HepG2 (cell line): Measurements from ENCODE around the gene POLR2F. TPM values are rescaled to one million over a fixed set of nuclear protein-coding genes. Genes with fewer than 3 reads are reported as not detected.
A peak's percentile ranks its signal among the peaks of the same experiment; 100 is the strongest.

Experiments used
- ATF1 ChIP-seq: IDR thresholded peaks from 2 replicates; pipeline ENCODE4 v1.6.1; 2016; ENCODE audit warnings: mild to moderate bottlenecking, control low read depth
- ATF7-NPFF ChIP-seq: sonication (generic); formaldehyde crosslinking; IDR thresholded peaks from 2 replicates; pipeline ENCODE4 v1.8.1; 2023; ENCODE audit warnings: mild to moderate bottlenecking, low read depth, missing genetic modification reagents, moderate library complexity
- DNMT1 ChIP-seq: sonication (generic); formaldehyde crosslinking; IDR thresholded peaks from 2 replicates; pipeline ENCODE4 v1.5.1; 2020; ENCODE audit warnings: mild to moderate bottlenecking, missing genetic modification reagents
- HNRNPLL ChIP-seq: fragments of 200-400 bp; formaldehyde crosslinking; IDR thresholded peaks from 2 replicates; pipeline ENCODE4 v1.6.1; 2017; ENCODE audit warnings: mild to moderate bottlenecking, low read depth, low read length; ENCODE audit not compliant: poor library complexity, severe bottlenecking
- KDM6A ChIP-seq: IDR thresholded peaks from 2 replicates; pipeline ENCODE4 v1.6.1; 2016; ENCODE audit warnings: low read depth
- KLF15 ChIP-seq: sonication (generic); formaldehyde crosslinking; IDR thresholded peaks from 2 replicates; pipeline ENCODE4 v1.8.1; 2023; ENCODE audit warnings: borderline replicate concordance, mild to moderate bottlenecking, inconsistent platforms, missing genetic modification reagents, mixed read lengths
- NFE2 ChIP-seq: sonication (generic); formaldehyde crosslinking; IDR thresholded peaks from 2 replicates; pipeline ENCODE4 v1.4.0; 2020; ENCODE audit warnings: missing genetic modification reagents
- PTBP1 ChIP-seq: fragments of 200-400 bp; formaldehyde crosslinking; IDR thresholded peaks from 2 replicates; pipeline ENCODE4 v1.6.1; 2018; ENCODE audit warnings: low read length, low read depth; ENCODE audit not compliant: poor library complexity, severe bottlenecking
- RBFOX2 ChIP-seq: fragments of 200-400 bp; formaldehyde crosslinking; IDR thresholded peaks from 2 replicates; pipeline ENCODE4 v1.6.1; 2017; ENCODE audit warnings: low read depth, mild to moderate bottlenecking, low read length
- SAP130 ChIP-seq: IDR thresholded peaks from 2 replicates; pipeline ENCODE4 v1.6.1; 2016; ENCODE audit warnings: low read depth
- STAG1 ChIP-seq: sonication (generic); formaldehyde crosslinking; IDR thresholded peaks from 2 replicates; pipeline ENCODE4 v1.4.0; 2020; ENCODE audit warnings: missing genetic modification reagents
- ZBTB1 ChIP-seq: sonication (generic); formaldehyde crosslinking; IDR thresholded peaks from 2 replicates; pipeline ENCODE4 v1.4.0; 2020; ENCODE audit warnings: missing genetic modification reagents, borderline replicate concordance
- ZNF343 ChIP-seq: sonication (generic); formaldehyde crosslinking; IDR thresholded peaks from 2 replicates; pipeline ENCODE4 v1.4.0; 2020; ENCODE audit warnings: mild to moderate bottlenecking, missing genetic modification reagents
- ZNF496 ChIP-seq: sonication (generic); formaldehyde crosslinking; IDR thresholded peaks from 2 replicates; pipeline ENCODE4 v1.8.1; 2023; ENCODE audit warnings: mild to moderate bottlenecking, moderate library complexity, missing genetic modification reagents; ENCODE audit not compliant: insufficient replicate concordance
- ZNF546 ChIP-seq: sonication (generic); formaldehyde crosslinking; conservative IDR thresholded peaks from 2 replicates; pipeline ENCODE4 v1.8.1; 2023; ENCODE audit warnings: mild to moderate bottlenecking, missing genetic modification reagents
- ZNF547 ChIP-seq: sonication (generic); formaldehyde crosslinking; IDR thresholded peaks from 2 replicates; pipeline ENCODE4 v1.5.1; 2020; ENCODE audit warnings: mild to moderate bottlenecking, missing genetic modification reagents
- ZNF607 ChIP-seq: sonication (generic); formaldehyde crosslinking; IDR thresholded peaks from 2 replicates; pipeline ENCODE4 v1.5.1; 2020; ENCODE audit warnings: missing genetic modification reagents, mild to moderate bottlenecking, borderline replicate concordance
- ZNF777 ChIP-seq: sonication (generic); formaldehyde crosslinking; IDR thresholded peaks from 2 replicates; pipeline ENCODE4 v1.4.0; 2020; ENCODE audit warnings: missing genetic modification reagents
- ZNF883 ChIP-seq: sonication (generic); formaldehyde crosslinking; IDR thresholded peaks from 2 replicates; pipeline ENCODE4 v1.5.1; 2020; ENCODE audit warnings: mild to moderate bottlenecking, missing genetic modification reagents; ENCODE audit errors: not compliant biosample characterization
- polyA plus RNA-seq, 8 experiments: library from polyadenylated mRNA; depleted of rRNA in 3 of 8; stranded (reverse) in 7 of 8; unstranded in 1 of 8; fragments of >200 nt; fragmentation: Illumina TruSeq in 4 of 8; extraction: Trizol in 4 of 8; gene quantifications; 2 replicates each; pipeline versions ENCODE4 v1.2.1 to v1.2.3, GENCODE V29; 2011 to 2016; ENCODE audit warnings: low read depth in 4 of 8, missing spikeins in 1 of 8, mixed read lengths in 1 of 8; ENCODE audit not compliant: insufficient read depth in 1 of 8
- total RNA-seq, 5 experiments: library from RNA; depleted of rRNA; stranded (reverse); fragments of >200 nt; fragmentation: Illumina TruSeq; extraction: Trizol; gene quantifications; 2 replicates each; pipeline ENCODE4 v1.2.3, GENCODE V29; 2016; ENCODE audit warnings: low read depth in 1 of 5
- TF ChIP-seq, protein P1 (sequence below): IDR thresholded peaks from 2 replicates; pipeline ENCODE4 v1.6.1; 2012; ENCODE audit warnings: inconsistent platforms
- TF ChIP-seq, protein P2 (sequence below): sonication (generic); formaldehyde crosslinking; IDR thresholded peaks from 2 replicates; pipeline ENCODE4 v1.5.1; 2020; ENCODE audit warnings: missing genetic modification reagents, mild to moderate bottlenecking, borderline replicate concordance
- TF ChIP-seq, protein P3 (sequence below): sonication (generic); formaldehyde crosslinking; IDR thresholded peaks from 2 replicates; pipeline ENCODE4 v1.5.1; 2020; ENCODE audit warnings: mild to moderate bottlenecking, missing genetic modification reagents, moderate library complexity
- TF ChIP-seq, protein P4 (sequence below): sonication (generic); formaldehyde crosslinking; IDR thresholded peaks from 2 replicates; pipeline ENCODE4 v1.5.1; 2020; ENCODE audit warnings: mild to moderate bottlenecking, missing genetic modification reagents

POLR2F gene
- total and polyA plus RNA-seq, 2 of the 13 experiments (the other 11 are each of a cell fraction or from before 2014, with no cell fraction given) = 135 to 158 TPM

DNA sequence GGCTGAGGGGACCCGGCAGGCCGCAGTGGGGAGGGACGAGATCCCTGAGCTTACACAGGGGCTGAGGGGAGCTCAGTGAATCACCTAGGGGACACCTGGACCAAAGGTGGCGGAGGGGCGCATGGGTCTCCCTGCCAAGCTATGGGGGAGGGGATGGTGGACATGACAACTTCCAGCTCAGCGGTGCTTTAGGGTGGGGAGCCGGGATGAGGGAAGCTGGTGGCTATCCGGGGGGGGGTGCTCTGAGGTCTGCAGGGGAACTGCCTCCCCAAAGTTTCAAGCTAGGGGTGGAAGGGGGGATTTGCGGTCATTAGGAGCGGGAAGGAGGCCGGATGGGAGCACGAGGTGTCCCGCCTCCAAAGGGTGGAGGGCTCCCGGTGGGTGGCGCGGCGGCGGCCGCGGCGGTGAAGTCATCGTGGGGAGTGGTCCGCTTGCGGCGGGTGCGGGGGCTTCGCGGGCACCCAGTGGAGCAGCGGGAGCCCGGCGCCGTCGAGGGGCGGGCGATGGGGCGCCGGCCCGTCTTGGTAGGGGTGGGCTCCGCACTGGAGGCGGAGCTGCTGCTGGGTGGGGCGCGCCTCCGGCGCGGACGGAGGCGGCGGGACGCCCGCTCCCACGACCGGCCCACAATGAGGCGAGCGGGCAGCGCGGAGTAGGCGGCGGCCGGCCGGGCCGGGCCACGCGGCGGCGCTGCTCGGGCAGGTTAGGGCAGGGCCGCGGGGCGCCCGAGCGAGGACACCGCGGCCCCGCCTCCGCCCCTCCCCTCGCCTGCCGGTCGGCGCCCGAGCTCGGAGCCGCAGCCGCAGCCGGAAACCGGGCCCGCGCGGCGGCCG is 47.8 kb upstream of the POLR2F start, which contains the start of gene MICALL1 (continued):
- TF ChIP-seq ZNF496 (CRISPR knock-in tag) (no peak), HNRNPLL (peak; percentile 40), ZNF546 (CRISPR knock-in tag) (no peak), ZNF547 (CRISPR knock-in tag) (0 out of 2 replicates have a peak, but pooled peaks have one; percentile 24), NFE2 (no peak), ZBTB1 (CRISPR knock-in tag) (no peak), ZNF607 (CRISPR knock-in tag) (0 out of 2 replicates have a peak, but pooled peaks have one; percentile 33), PTBP1 (no peak), ATF7-NPFF (CRISPR knock-in tag) (peak; percentile 69; the same call in 1 of the 2 replicates), ATF1 (CRISPR knock-in tag) (no peak), SAP130 (CRISPR knock-in tag) (peak; percentile 36; the same call in 1 of the 2 replicates), DNMT1 (CRISPR knock-in tag) (0 out of 2 replicates have a peak, but pooled peaks have one; percentile 30), ZNF343 (CRISPR knock-in tag) (no peak), KDM6A (CRISPR knock-in tag) (no peak), ZNF883 (CRISPR knock-in tag) (peak; percentile 73), ZNF777 (CRISPR knock-in tag) (peak; percentile 92), KLF15 (no peak), STAG1 (peak; percentile 19; the same call in 1 of the 2 replicates), RBFOX2 (peak; percentile 57)
- TF ChIP-seq, protein P1, sequence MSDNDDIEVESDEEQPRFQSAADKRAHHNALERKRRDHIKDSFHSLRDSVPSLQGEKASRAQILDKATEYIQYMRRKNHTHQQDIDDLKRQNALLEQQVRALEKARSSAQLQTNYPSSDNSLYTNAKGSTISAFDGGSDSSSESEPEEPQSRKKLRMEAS = peak; percentile 57; the same call in 1 of the 2 replicates
- TF ChIP-seq, protein P2, sequence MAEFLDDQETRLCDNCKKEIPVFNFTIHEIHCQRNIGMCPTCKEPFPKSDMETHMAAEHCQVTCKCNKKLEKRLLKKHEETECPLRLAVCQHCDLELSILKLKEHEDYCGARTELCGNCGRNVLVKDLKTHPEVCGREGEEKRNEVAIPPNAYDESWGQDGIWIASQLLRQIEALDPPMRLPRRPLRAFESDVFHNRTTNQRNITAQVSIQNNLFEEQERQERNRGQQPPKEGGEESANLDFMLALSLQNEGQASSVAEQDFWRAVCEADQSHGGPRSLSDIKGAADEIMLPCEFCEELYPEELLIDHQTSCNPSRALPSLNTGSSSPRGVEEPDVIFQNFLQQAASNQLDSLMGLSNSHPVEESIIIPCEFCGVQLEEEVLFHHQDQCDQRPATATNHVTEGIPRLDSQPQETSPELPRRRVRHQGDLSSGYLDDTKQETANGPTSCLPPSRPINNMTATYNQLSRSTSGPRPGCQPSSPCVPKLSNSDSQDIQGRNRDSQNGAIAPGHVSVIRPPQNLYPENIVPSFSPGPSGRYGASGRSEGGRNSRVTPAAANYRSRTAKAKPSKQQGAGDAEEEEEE (CRISPR knock-in tag) = no peak
- TF ChIP-seq, protein P3, sequence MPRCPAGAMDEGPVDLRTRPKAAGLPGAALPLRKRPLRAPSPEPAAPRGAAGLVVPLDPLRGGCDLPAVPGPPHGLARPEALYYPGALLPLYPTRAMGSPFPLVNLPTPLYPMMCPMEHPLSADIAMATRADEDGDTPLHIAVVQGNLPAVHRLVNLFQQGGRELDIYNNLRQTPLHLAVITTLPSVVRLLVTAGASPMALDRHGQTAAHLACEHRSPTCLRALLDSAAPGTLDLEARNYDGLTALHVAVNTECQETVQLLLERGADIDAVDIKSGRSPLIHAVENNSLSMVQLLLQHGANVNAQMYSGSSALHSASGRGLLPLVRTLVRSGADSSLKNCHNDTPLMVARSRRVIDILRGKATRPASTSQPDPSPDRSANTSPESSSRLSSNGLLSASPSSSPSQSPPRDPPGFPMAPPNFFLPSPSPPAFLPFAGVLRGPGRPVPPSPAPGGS (CRISPR knock-in tag) = 0 out of 2 replicates have a peak, but pooled peaks have one; percentile 63
- TF ChIP-seq, protein P4, sequence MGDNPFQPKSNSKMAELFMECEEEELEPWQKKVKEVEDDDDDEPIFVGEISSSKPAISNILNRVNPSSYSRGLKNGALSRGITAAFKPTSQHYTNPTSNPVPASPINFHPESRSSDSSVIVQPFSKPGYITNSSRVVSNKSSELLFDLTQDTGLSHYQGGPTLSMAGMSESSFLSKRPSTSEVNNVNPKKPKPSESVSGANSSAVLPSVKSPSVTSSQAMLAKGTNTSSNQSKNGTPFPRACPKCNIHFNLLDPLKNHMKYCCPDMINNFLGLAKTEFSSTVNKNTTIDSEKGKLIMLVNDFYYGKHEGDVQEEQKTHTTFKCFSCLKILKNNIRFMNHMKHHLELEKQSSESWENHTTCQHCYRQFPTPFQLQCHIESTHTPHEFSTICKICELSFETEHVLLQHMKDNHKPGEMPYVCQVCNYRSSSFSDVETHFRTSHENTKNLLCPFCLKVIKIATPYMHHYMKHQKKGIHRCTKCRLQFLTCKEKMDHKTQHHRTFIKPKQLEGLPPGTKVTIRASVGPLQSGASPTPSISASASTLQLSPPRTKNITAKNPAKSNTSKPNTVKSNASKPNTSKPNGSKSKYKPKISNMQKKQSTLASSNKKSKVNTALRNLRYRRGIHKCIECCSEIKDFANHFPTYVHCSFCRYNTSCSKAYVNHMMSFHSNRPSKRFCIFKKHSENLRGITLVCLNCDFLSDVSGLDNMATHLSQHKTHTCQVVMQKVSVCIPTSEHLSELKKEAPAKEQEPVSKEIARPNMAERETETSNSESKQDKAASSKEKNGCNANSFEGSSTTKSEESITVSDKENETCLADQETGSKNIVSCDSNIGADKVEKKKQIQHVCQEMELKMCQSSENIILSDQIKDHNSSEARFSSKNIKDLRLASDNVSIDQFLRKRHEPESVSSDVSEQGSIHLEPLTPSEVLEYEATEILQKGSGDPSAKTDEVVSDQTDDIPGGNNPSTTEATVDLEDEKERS = no peak
